Measurements from ENCODE around the gene ZMYM4. TPM values are rescaled to one million over a fixed set of nuclear protein-coding genes. Genes with fewer than 3 reads are reported as not detected.

The ZMYM4 gene
- total and polyA plus RNA-seq, 3 donors from 2014 or later: 63.5 to 73.5 (median 68.6) TPM

GRCh38 chr1:35300376-35300775 is 31.9 kb downstream of the ZMYM4 start:
- Histone ChIP-seq H3K36me3 (ENCODE audit: low read depth, missing control alignments) (no peaks in the 10 kb centered on the region), H3K9me3 (no peaks in the 10 kb centered on the region), H3K27me3 (no peaks in the 10 kb centered on the region), H3K4me3 (no peak overlapping the region), H3K27ac (peak overlapping the region in 1 of 2 donors; percentile 28), H3K4me1 (peaks cover 13% of the 10 kb centered on the region)
- intact Hi-C loops (cut with DNase I; ENCODE audit: low total_unique reads): no loop called here
- WGBS, 2 donors: 98 to 100% methylated on average over 1 of the region's 1 CpG
- no peak for TF ChIP-seq POLR2A (IDR thresholded peaks at IDR 0.05)
- no peak for TF ChIP-seq CTCF (IDR thresholded peaks at IDR 0.05)
- no peak for DNase-seq

GRCh38 chr1:35301674-35302392 is 33.3 kb downstream of the ZMYM4 start:
- Histone ChIP-seq H3K9me3 (no peaks in the 10 kb centered on the region), H3K4me3 (no peak overlapping the region), H3K4me1 (peaks cover 13% of the 10 kb centered on the region), H3K27me3 (no peaks in the 10 kb centered on the region), H3K36me3 (ENCODE audit: low read depth, missing control alignments) (no peaks in the 10 kb centered on the region), H3K27ac (peak overlapping the region in 1 of 2 donors; percentile 54)
- no peak for TF ChIP-seq CTCF (IDR thresholded peaks at IDR 0.05)
- no peak for TF ChIP-seq POLR2A (IDR thresholded peaks at IDR 0.05)
- no peak for DNase-seq
- intact Hi-C loops (cut with DNase I; ENCODE audit: low total_unique reads): no loop called here
- WGBS, 2 donors: 57% methylated on average over 7 of the region's 7 CpGs

GRCh38 chr1:35305383-35305782 is 36.9 kb downstream of the ZMYM4 start:
- DNase-seq: no peak
- no peak overlapping the region for H3K4me3 ChIP-seq
- H3K36me3 ChIP-seq (ENCODE audit: low read depth, missing control alignments): no peaks in the 10 kb centered on the region
- no peak for TF ChIP-seq CTCF (IDR thresholded peaks at IDR 0.05)
- no peak for TF ChIP-seq POLR2A (IDR thresholded peaks at IDR 0.05)
- H3K27me3 ChIP-seq: no peaks in the 10 kb centered on the region
- intact Hi-C loops (cut with DNase I; ENCODE audit: low total_unique reads): no loop called here
- no peaks in the 10 kb centered on the region for H3K9me3 ChIP-seq
- no peaks in the 10 kb centered on the region for H3K4me1 ChIP-seq
- 97 to 100% methylated on average over 3 of the region's 3 CpGs for WGBS, 2 donors
- no peak overlapping the region for H3K27ac ChIP-seq

- Histone ChIP-seq H3K27me3 (no peaks in the 10 kb centered on the region), H3K27ac (no peak overlapping the region), H3K4me3 (no peak overlapping the region), H3K36me3 (ENCODE audit: low read depth, missing control alignments) (no peaks in the 10 kb centered on the region), H3K9me3 (no peaks in the 10 kb centered on the region), H3K4me1 (no peaks in the 10 kb centered on the region)
- intact Hi-C loops (cut with DNase I; ENCODE audit: low total_unique reads): no loop called here
- TF ChIP-seq POLR2A (IDR thresholded peaks at IDR 0.05): no peak
- TF ChIP-seq CTCF (IDR thresholded peaks at IDR 0.05): no peak
- DNase-seq: no peak
- 89 to 97% methylated on average over 3 of the region's 3 CpGs for WGBS, 2 donors
These were observed 47.1 kb downstream of the ZMYM4 start for GRCh38 chr1:35315649-35316048.

GRCh38 chr1:35316264-35316663 is 47.8 kb downstream of the ZMYM4 start:
- H3K27me3 ChIP-seq: no peaks in the 10 kb centered on the region
- 86 to 93% methylated on average over 1 of the region's 1 CpG for WGBS, 2 donors
- no peaks in the 10 kb centered on the region for H3K36me3 ChIP-seq (ENCODE audit: low read depth, missing control alignments)
- no peak for DNase-seq
- TF ChIP-seq CTCF (IDR thresholded peaks at IDR 0.05): no peak
- TF ChIP-seq POLR2A (IDR thresholded peaks at IDR 0.05): no peak
- no peaks in the 10 kb centered on the region for H3K9me3 ChIP-seq
- no peak overlapping the region for H3K27ac ChIP-seq
- H3K4me3 ChIP-seq: no peak overlapping the region
- intact Hi-C loops (cut with DNase I; ENCODE audit: low total_unique reads): no loop called here
- H3K4me1 ChIP-seq: no peaks in the 10 kb centered on the region
